Osteoblast (primary cell): Measurements from ENCODE around the gene CDK15. TPM values are rescaled to one million over a fixed set of nuclear protein-coding genes. Genes with fewer than 3 reads are reported as not detected.

Source experiments
- DNase-seq: peaks from one replicate; pipeline ENCODE4 v3.0.0; 2011; ENCODE audit warnings: low spot score, mixed read lengths; ENCODE audit not compliant: insufficient read length; ENCODE audit errors: missing footprints
- H2AFZ ChIP-seq: 2 replicates; pipeline ENCODE4 v1.6.0; 2011; ENCODE audit warnings: mild to moderate bottlenecking, low read length
- H3K27ac ChIP-seq: 2 replicates; pipeline ENCODE4 v1.5.1; 2011; ENCODE audit warnings: mild to moderate bottlenecking, low read depth, low read length, moderate library complexity
- H3K27me3 ChIP-seq: 2 replicates; pipeline ENCODE4 v1.6.0; 2012; ENCODE audit warnings: mild to moderate bottlenecking, control low read depth, inconsistent platforms, low read length, moderate library complexity; ENCODE audit not compliant: insufficient read depth
- H3K36me3 ChIP-seq: 2 replicates; pipeline ENCODE4 v1.5.1; 2011; ENCODE audit warnings: mild to moderate bottlenecking, low read length, control low read depth, moderate library complexity; ENCODE audit not compliant: insufficient read depth
- H3K4me1 ChIP-seq: 2 replicates; pipeline ENCODE4 v1.5.1; 2011; ENCODE audit warnings: mild to moderate bottlenecking, low read length, control low read depth, moderate library complexity; ENCODE audit not compliant: insufficient read depth
- H3K4me2 ChIP-seq: 2 replicates; pipeline ENCODE4 v1.6.0; 2011; ENCODE audit warnings: mild to moderate bottlenecking, low read length; ENCODE audit not compliant: insufficient read depth
- H3K4me3 ChIP-seq: fragments of 200-600 bp; sonication (generic); 3 replicates; pipeline ENCODE4 v1.5.1; 2012; ENCODE audit warnings: mild to moderate bottlenecking, low read length, inconsistent platforms; ENCODE audit not compliant: insufficient read depth
- H3K79me2 ChIP-seq: 2 replicates; pipeline ENCODE4 v1.6.0; 2012; ENCODE audit warnings: mild to moderate bottlenecking, low read length, control low read depth, inconsistent platforms; ENCODE audit not compliant: insufficient read depth
- H3K9me3 ChIP-seq: 2 replicates; pipeline ENCODE4 v1.5.1; 2011; ENCODE audit warnings: low read depth, low read length, control low read depth
- H4K20me1 ChIP-seq: 2 replicates; pipeline ENCODE4 v1.6.0; 2012; ENCODE audit warnings: mild to moderate bottlenecking, low read length, control low read depth; ENCODE audit not compliant: insufficient read depth
- CTCF ChIP-seq: IDR thresholded peaks from 2 replicates; pipeline ENCODE4 v1.5.1; 2011; ENCODE audit warnings: mild to moderate bottlenecking, low read depth, low read length, moderate library complexity; ENCODE audit errors: extremely low read depth
- total RNA-seq: library from RNA; depleted of rRNA; stranded (reverse); fragments of >200 nt; gene quantifications from 2 replicates; pipeline ENCODE4 v1.2.3, GENCODE V29; 2012

The CDK15 gene
- total RNA-seq, 1 donor = 4.7 TPM

- H3K79me2 ChIP-seq = no peaks in the 10 kb centered on the region
- H3K36me3 ChIP-seq = no peaks in the 10 kb centered on the region
- H3K27ac ChIP-seq = peak overlapping the region; percentile 42
- no peak overlapping the region for H3K4me2 ChIP-seq
- no peak overlapping the region for H2AFZ ChIP-seq
- no peaks in the 10 kb centered on the region for H3K9me3 ChIP-seq
- no peak for TF ChIP-seq CTCF
- no peaks in the 10 kb centered on the region for H4K20me1 ChIP-seq
- peaks cover 24% of the 10 kb centered on the region for H3K4me1 ChIP-seq
- H3K27me3 ChIP-seq = no peaks in the 10 kb centered on the region
- H3K4me3 ChIP-seq = no peak overlapping the region
- no peak for DNase-seq
These were observed 41.1 kb downstream of the CDK15 start for GRCh38 chr2:201847481-201847880.

GRCh38 chr2:201852462-201852861 lies 46.1 kb downstream of the CDK15 start:
- H3K79me2 ChIP-seq = peaks cover 2% of the 10 kb centered on the region
- DNase-seq = no peak
- no peaks in the 10 kb centered on the region for H3K27me3 ChIP-seq
- peaks cover 37% of the 10 kb centered on the region for H3K4me1 ChIP-seq
- H3K36me3 ChIP-seq = no peaks in the 10 kb centered on the region
- H2AFZ ChIP-seq = no peak overlapping the region
- H3K27ac ChIP-seq = peak overlapping the region; percentile 100
- TF ChIP-seq CTCF = no peak
- H3K9me3 ChIP-seq = no peaks in the 10 kb centered on the region
- no peak overlapping the region for H3K4me3 ChIP-seq
- no peaks in the 10 kb centered on the region for H4K20me1 ChIP-seq
- no peak overlapping the region for H3K4me2 ChIP-seq

- Histone ChIP-seq H3K4me3 (no peak overlapping the region), H3K27ac (peak overlapping the region; percentile 100), H2AFZ (peak overlapping the region; percentile 48), H3K36me3 (no peaks in the 10 kb centered on the region), H3K9me3 (no peaks in the 10 kb centered on the region), H3K4me1 (peaks cover 36% of the 10 kb centered on the region), H4K20me1 (no peaks in the 10 kb centered on the region), H3K27me3 (no peaks in the 10 kb centered on the region), H3K4me2 (no peak overlapping the region), H3K79me2 (peaks cover 2% of the 10 kb centered on the region)
- DNase-seq = no peak
- TF ChIP-seq CTCF = no peak
These were observed 46.6 kb downstream of the CDK15 start for GRCh38 chr2:201852878-201853415.

GRCh38 chr2:201854221-201854801 lies 48.0 kb downstream of the CDK15 start:
- peak overlapping the region; percentile 57 for H3K4me3 ChIP-seq
- H3K27ac ChIP-seq = peak overlapping the region; percentile 100
- H3K4me1 ChIP-seq = peaks cover 47% of the 10 kb centered on the region
- peak overlapping the region; percentile 37 for H2AFZ ChIP-seq
- TF ChIP-seq CTCF = no peak
- H3K79me2 ChIP-seq = peaks cover 2% of the 10 kb centered on the region
- H3K27me3 ChIP-seq = no peaks in the 10 kb centered on the region
- peak overlapping the region; percentile 80 for H3K4me2 ChIP-seq
- peak; percentile 87 for DNase-seq
- H4K20me1 ChIP-seq = no peaks in the 10 kb centered on the region
- H3K36me3 ChIP-seq = no peaks in the 10 kb centered on the region
- H3K9me3 ChIP-seq = no peaks in the 10 kb centered on the region
